Caco-2 (cell line): ENCODE measurements around the gene PAGE5. TPM values are rescaled to one million over a fixed set of nuclear protein-coding genes. Genes with fewer than 3 reads are reported as not detected.

Experiments used
- BruUV-seq: library from RNA; stranded (reverse); fragments of 400-500 nt; replicated peaks from 2 replicates; lab custom pipeline; 2021; lab: Mats Ljungman, UMichigan
- CTCF ChIA-PET: fragments of 300-600 bp; sonication (Branson Sonifier 250); formaldehyde crosslinking; loops from one replicate; lab custom pipeline; 2022; ENCODE audit warnings: antibody characterized with exemption; lab: Charles Lee
- POLR2A ChIA-PET: fragments of 300-600 bp; sonication (Branson Sonifier 250); formaldehyde crosslinking; loops from one replicate; lab custom pipeline; 2022; ENCODE audit warnings: antibody characterized with exemption; lab: Charles Lee
- DNase-seq, 2 experiments: peaks; one replicate each; pipeline versions ENCODE4 v3.0.0 to v3.0.0-alpha.2; 2020 to 2022
- H3K27me3 ChIP-seq: replicated peaks from 2 replicates; pipeline ENCODE4 v1.6.0; 2011; ENCODE audit warnings: low read length; ENCODE audit not compliant: control insufficient read depth, insufficient read depth
- H3K36me3 ChIP-seq: 2 replicates; pipeline ENCODE4 v1.5.1; 2011; ENCODE audit warnings: low read length; ENCODE audit not compliant: control insufficient read depth, insufficient read depth
- H3K4me1 ChIP-seq: fragments of 250-450 bp; sonication (Bioruptor Pico); 2 replicates; pipeline ENCODE4 v1.5.1; 2020; ENCODE audit warnings: mild to moderate bottlenecking
- H3K4me3 ChIP-seq: 2 replicates; pipeline ENCODE4 v1.5.1; 2011; ENCODE audit warnings: low read depth, mild to moderate bottlenecking, control low read depth, low read length
- H3K9me3 ChIP-seq: fragments of 250-450 bp; sonication (Bioruptor Pico); 2 replicates; pipeline ENCODE4 v1.5.1; 2020; ENCODE audit warnings: mild to moderate bottlenecking, moderate library complexity
- H3K27ac Mint-ChIP-seq: one replicate; pipeline ENCODE4 v1.8.0; 2022; ENCODE audit warnings: mixed read lengths; ENCODE audit not compliant: unreplicated experiment
- H3K27me3 Mint-ChIP-seq: one replicate; pipeline ENCODE4 v1.8.0; 2022; ENCODE audit warnings: mixed read lengths; ENCODE audit not compliant: insufficient read depth, unreplicated experiment
- H3K36me3 Mint-ChIP-seq: one replicate; pipeline ENCODE4 v1.8.0; 2022; ENCODE audit warnings: mild to moderate bottlenecking, mixed read lengths; ENCODE audit not compliant: insufficient read depth, unreplicated experiment
- H3K4me1 Mint-ChIP-seq: one replicate; pipeline ENCODE4 v1.8.0; 2022; ENCODE audit warnings: low read depth, mixed read lengths; ENCODE audit not compliant: unreplicated experiment
- H3K4me3 Mint-ChIP-seq: one replicate; pipeline ENCODE4 v1.8.0; 2022; ENCODE audit warnings: mild to moderate bottlenecking, moderate library complexity, mixed read lengths; ENCODE audit not compliant: unreplicated experiment
- H3K9me3 Mint-ChIP-seq: one replicate; pipeline ENCODE4 v1.8.0; 2022; ENCODE audit warnings: mixed read lengths; ENCODE audit not compliant: unreplicated experiment
- CTCF ChIP-seq, 2 experiments: fragments of 200-600 bp in 1 of 2; IDR thresholded peaks; 1 replicate in 1 of 2; 2 replicates in 1 of 2; pipeline versions ENCODE4 v1.5.1 to v1.8.0; 2011 to 2022; ENCODE audit warnings: antibody characterized with exemption in 1 of 2, control low read depth in 1 of 2, inconsistent platforms in 1 of 2, low read depth in 1 of 2, low read length in 1 of 2, mild to moderate bottlenecking in 1 of 2, moderate library complexity in 1 of 2; ENCODE audit not compliant: insufficient read depth in 1 of 2, severe bottlenecking in 1 of 2, unreplicated experiment in 1 of 2
- intact Hi-C: fragments of 100-400 bp; cut with micrococcal nuclease; formaldehyde crosslinking; loops from one replicate; pipeline ENCODE4 v1.10.0; 2022; ENCODE audit not compliant: unreplicated experiment
- total RNA-seq: library from RNA; stranded (reverse); gene quantifications from 2 replicates; pipeline ENCODE4 v1.2.3, GENCODE V29; 2022

Gene PAGE5
- total RNA-seq, 1 experiment from 2014 or later = not detected

- intact Hi-C loops = no loop called here
- H3K4me1 Mint-ChIP-seq = peaks cover 7% of the 10 kb centered on the region
- no peaks in the 10 kb centered on the region for H3K36me3 Mint-ChIP-seq
- no TSS peak for BruUV-seq
- Histone ChIP-seq H3K27me3 (no peaks in the 10 kb centered on the region), H3K36me3 (no peaks in the 10 kb centered on the region), H3K4me1 (no peaks in the 10 kb centered on the region), H3K4me3 (no peak overlapping the region), H3K9me3 (no peaks in the 10 kb centered on the region)
- no peaks in the 10 kb centered on the region for H3K27me3 Mint-ChIP-seq
- ChIA-PET POLR2A (no interaction called here), CTCF (interaction anchor here (0.7 kb wide), 1 partner anchor 41 kb away, joined by 3 read pairs; no protein-coding TSS in a partner anchor)
- H3K9me3 Mint-ChIP-seq = peaks cover 6% of the 10 kb centered on the region
- H3K4me3 Mint-ChIP-seq = no peak overlapping the region
- DNase-seq = peak in 1 of 2 experiments; percentile 2
- no peak overlapping the region for H3K27ac Mint-ChIP-seq
- TF ChIP-seq CTCF (IDR thresholded peaks at IDR 0.05; ENCODE audit: insufficient read depth in 1 of 2, low read depth in 1 of 2, low read length in 1 of 2, severe bottlenecking in 1 of 2, unreplicated experiment in 1 of 2) = no peak
Observed at GRCh38 chrX:55201930-55202579, 18.1 kb upstream of the PAGE5 start.

DNA sequence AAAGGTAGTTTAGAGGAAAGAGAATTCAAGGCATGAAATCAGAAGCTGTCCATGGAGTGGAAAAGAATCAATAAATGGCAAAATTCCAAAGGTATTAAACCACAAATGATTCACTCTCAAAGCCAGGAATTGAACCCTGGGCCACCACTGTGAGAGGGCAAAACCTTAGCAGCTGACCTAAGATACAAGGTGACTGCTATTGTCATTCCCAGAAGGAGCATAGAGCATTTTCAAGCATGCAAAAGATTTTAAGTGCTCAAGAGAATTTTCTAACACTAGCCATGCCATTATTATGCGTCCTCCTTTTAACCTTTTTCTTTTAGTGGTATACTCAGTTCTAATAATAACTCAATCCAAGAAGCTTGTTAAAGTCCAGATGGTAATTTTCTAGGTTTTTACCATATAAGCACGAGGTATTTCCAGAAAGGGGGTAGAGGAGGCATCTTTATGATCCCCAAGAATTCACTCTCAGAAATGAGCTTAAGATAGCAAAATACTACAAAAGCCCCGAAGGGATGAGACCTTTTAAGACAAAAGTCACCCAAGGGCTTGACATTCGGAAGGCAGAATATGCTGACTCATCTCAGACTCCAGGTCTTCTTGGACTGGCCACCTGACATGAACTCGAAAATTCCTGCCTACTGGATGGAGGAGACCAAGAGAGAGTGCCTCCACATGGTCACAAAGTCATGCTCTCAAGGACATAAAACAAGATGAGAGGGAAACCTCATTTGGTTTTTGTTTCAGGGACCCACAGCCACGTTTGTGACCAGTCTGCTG, 13.8 kb upstream of the PAGE5 start:
- Mint-ChIP-seq H3K9me3 (peaks cover 9% of the 10 kb centered on the region), H3K27me3 (no peaks in the 10 kb centered on the region), H3K4me3 (no peak overlapping the region), H3K27ac (no peak overlapping the region), H3K4me1 (peaks cover 7% of the 10 kb centered on the region), H3K36me3 (no peaks in the 10 kb centered on the region)
- Histone ChIP-seq H3K36me3 (no peaks in the 10 kb centered on the region), H3K4me1 (no peaks in the 10 kb centered on the region), H3K9me3 (no peaks in the 10 kb centered on the region), H3K27me3 (no peaks in the 10 kb centered on the region), H3K4me3 (no peak overlapping the region)
- ChIA-PET POLR2A (no interaction called here), CTCF (interaction anchor here (0.6 kb wide), 1 partner anchor 1726 kb away, joined by 3 read pairs; no protein-coding TSS in a partner anchor)
- no TSS peak for BruUV-seq
- TF ChIP-seq CTCF (IDR thresholded peaks at IDR 0.05; ENCODE audit: insufficient read depth in 1 of 2, low read depth in 1 of 2, low read length in 1 of 2, severe bottlenecking in 1 of 2, unreplicated experiment in 1 of 2) = no peak
- intact Hi-C loops = no loop called here
- DNase-seq = no peak

DNA sequence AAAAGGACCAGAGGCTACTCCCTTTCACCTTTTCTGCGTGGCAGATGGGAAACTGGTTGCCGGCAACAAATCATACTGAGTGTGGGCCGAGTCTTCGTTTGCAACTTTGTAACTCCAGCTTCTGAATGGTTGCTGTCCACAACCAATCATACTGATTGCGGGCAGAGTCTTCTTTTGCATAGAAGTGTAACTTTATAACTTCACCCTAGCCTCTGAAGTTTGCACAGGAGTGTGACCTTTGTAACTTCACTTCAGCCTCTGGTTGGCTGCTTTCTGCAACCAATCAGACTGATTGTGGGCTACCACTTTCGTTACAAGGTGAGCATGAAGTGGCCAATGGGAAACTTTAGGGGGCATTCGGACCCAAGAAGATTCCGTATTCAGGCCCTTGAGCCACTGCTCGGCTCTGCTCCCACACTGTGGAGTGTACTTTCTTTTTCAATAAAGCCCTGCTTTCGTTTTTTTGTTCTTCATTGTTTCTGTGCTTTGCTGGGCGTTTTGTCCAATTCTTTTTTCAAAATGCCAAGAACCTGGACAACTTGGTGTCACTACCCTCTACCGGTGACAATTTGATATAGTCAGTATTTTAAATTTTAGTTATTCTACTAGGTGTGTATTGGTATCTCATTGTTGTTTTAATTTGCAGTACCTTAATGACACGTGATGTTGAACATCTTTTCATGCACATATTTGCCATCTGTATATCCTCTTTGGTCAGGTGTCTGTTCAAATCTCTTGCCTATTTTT, 9.0 kb upstream of the PAGE5 start:
- no peak overlapping the region for H3K27ac Mint-ChIP-seq
- BruUV-seq = no TSS peak
- POLR2A ChIA-PET = no interaction called here
- H3K9me3 Mint-ChIP-seq = peaks cover 9% of the 10 kb centered on the region
- Histone ChIP-seq H3K27me3 (no peaks in the 10 kb centered on the region), H3K36me3 (no peaks in the 10 kb centered on the region), H3K4me3 (peak overlapping the region; percentile 28), H3K4me1 (no peaks in the 10 kb centered on the region), H3K9me3 (no peaks in the 10 kb centered on the region)
- TF ChIP-seq CTCF (IDR thresholded peaks at IDR 0.05; ENCODE audit: insufficient read depth in 1 of 2, low read depth in 1 of 2, low read length in 1 of 2, severe bottlenecking in 1 of 2, unreplicated experiment in 1 of 2) = peak in 1 of 2 experiments; percentile 18
- no peaks in the 10 kb centered on the region for H3K4me1 Mint-ChIP-seq
- intact Hi-C loops = loop anchor here (1.0 kb wide), 2 partner anchors 50 to 76 kb away; no protein-coding TSS in a partner anchor
- no peaks in the 10 kb centered on the region for H3K36me3 Mint-ChIP-seq
- no peaks in the 10 kb centered on the region for H3K27me3 Mint-ChIP-seq
- peak; percentile 43 to 57 for DNase-seq
- peak overlapping the region; percentile 68 for H3K4me3 Mint-ChIP-seq
- CTCF ChIA-PET = no interaction called here
